ENCODE measurements around the gene ASAP2.

GRCh38 chr2:9230051-9230802, 23.6 kb downstream of the ASAP2 start:
- TF ChIP-seq CTCF (IDR thresholded peaks at IDR 0.05) (no peak), POLR2A (IDR thresholded peaks at IDR 0.05) (no peak)

Measured in transverse colon (tissue), 3 donors.